ENCODE results near the gene BGLAP. TPM values are rescaled to one million over a fixed set of nuclear protein-coding genes. Genes with fewer than 3 reads are reported as not detected.

Gene BGLAP
- total RNA-seq, 1 experiment from 2014 or later, result 1.4 TPM

- TF ChIP-seq SIN3A (IDR thresholded peaks at IDR 0.05; ENCODE audit: low read depth), result peak; percentile 11; the same call in 1 of the 2 replicates
These were observed 48.3 kb upstream of the BGLAP start, which contains the start of gene SLC25A44 (continued) for GRCh38 chr1:156193488-156194299.

- peak overlapping the region; percentile 34 for H3K27ac ChIP-seq (ENCODE audit: low read depth, low read length)
- ATAC-seq (peak; percentile 14), DNase-seq (ENCODE audit: low read depth, low spot score) (no peak)
- no peaks in the 10 kb centered on the region for H4K20me1 ChIP-seq (ENCODE audit: insufficient read depth)
- H3K9me2 ChIP-seq (ENCODE audit: insufficient read depth), result no peaks in the 10 kb centered on the region
- no peaks in the 10 kb centered on the region for H3K9me3 ChIP-seq (ENCODE audit: control insufficient read depth in 1 of 2, insufficient read depth in 1 of 2, low read depth in 1 of 2, low read length in 2 of 2)
- BruUV-seq (replicated peaks), result TSS peak; percentile 83
- peak overlapping the region; percentile 90 for H3K4me2 ChIP-seq (ENCODE audit: low read length)
- H3K79me2 ChIP-seq (ENCODE audit: insufficient read depth, low read length), result peaks cover 45% of the 10 kb centered on the region
- ChIA-PET CTCF (interaction anchor here (1.0 to 1.7 kb wide), 4 partner anchors 19 to 252 kb away, joined by 3 to 4 read pairs (median 3); partner anchors contain the start of gene PMF1), POLR2A (interaction anchor here (1.0 to 2.8 kb wide), 3 partner anchors 19 to 30 kb away, joined by 3 to 22 read pairs (median 4); partner anchors contain the start of gene PMF1), RAD21 (ENCODE audit: low non-redundant PET in 1 of 2, low total read pairs in 2 of 2, uncharacterized antibody in 2 of 2, unreplicated experiment in 2 of 2) (no interaction called here)
- peak overlapping the region; percentile 84 to 91 for H3K4me3 ChIP-seq (replicated peaks in 1 of 2; ENCODE audit: low read depth in 1 of 2, low read length in 2 of 2)
- no peak for TF ChIP-seq ZFX (IDR thresholded peaks at IDR 0.05)
- intact Hi-C loops (cut with micrococcal nuclease), result no loop called here
- 0 out of 4 replicates have a peak, but pooled peaks cover 0 to under 1% of the 10 kb centered on the region in 2 experiments for H3K36me3 ChIP-seq (ENCODE audit: control insufficient read depth in 1 of 2, insufficient read depth in 2 of 2, low read length in 2 of 2)
- no peak overlapping the region for H2AFZ ChIP-seq (ENCODE audit: low read depth, low read length, poor library complexity, severe bottlenecking)
- no peaks in the 10 kb centered on the region for H3K27me3 ChIP-seq (ENCODE audit: insufficient read depth, low read length)
- peak overlapping the region; percentile 67 for H3K9ac ChIP-seq (ENCODE audit: low read length)
- H3K4me1 ChIP-seq (ENCODE audit: control insufficient read depth in 1 of 2, insufficient read depth in 2 of 2, low read length in 2 of 2), result peaks cover 8 to 20% of the 10 kb centered on the region in 2 experiments
These were observed 47.7 kb upstream of the BGLAP start for GRCh38 chr1:156194300-156194652.

- Histone ChIP-seq H3K9me3 (ENCODE audit: control insufficient read depth in 1 of 2, insufficient read depth in 1 of 2, low read depth in 1 of 2, low read length in 2 of 2) (no peaks in the 10 kb centered on the region), H2AFZ (ENCODE audit: low read depth, low read length, poor library complexity, severe bottlenecking) (no peak overlapping the region), H3K36me3 (ENCODE audit: control insufficient read depth in 1 of 2, insufficient read depth in 2 of 2, low read length in 2 of 2) (0 out of 4 replicates have a peak, but pooled peaks cover 0 to 8% of the 10 kb centered on the region in 2 experiments), H3K9me2 (ENCODE audit: insufficient read depth) (no peaks in the 10 kb centered on the region), H3K4me1 (ENCODE audit: control insufficient read depth in 1 of 2, insufficient read depth in 2 of 2, low read length in 2 of 2) (peaks cover 8 to 20% of the 10 kb centered on the region in 2 experiments), H3K9ac (ENCODE audit: low read length) (no peak overlapping the region), H3K4me3 (replicated peaks in 1 of 2; ENCODE audit: low read depth in 1 of 2, low read length in 2 of 2) (no peak overlapping the region), H3K79me2 (ENCODE audit: insufficient read depth, low read length) (peaks cover 46% of the 10 kb centered on the region), H3K27me3 (ENCODE audit: insufficient read depth, low read length) (no peaks in the 10 kb centered on the region), H3K4me2 (ENCODE audit: low read length) (no peak overlapping the region), H3K27ac (ENCODE audit: low read depth, low read length) (no peak overlapping the region), H4K20me1 (ENCODE audit: insufficient read depth) (no peaks in the 10 kb centered on the region)
- no TSS peak for BruUV-seq (replicated peaks)
- POLR2A ChIA-PET, result interaction anchor here (6.3 kb wide), 1 partner anchor 17 kb away, joined by 21 read pairs; the partner anchor contains the start of gene PMF1
- CTCF ChIA-PET, result no interaction called here
- DNase-seq (ENCODE audit: low read depth, low spot score) (no peak), ATAC-seq (no peak)
- intact Hi-C loops (cut with micrococcal nuclease), result no loop called here
- RAD21 ChIA-PET (ENCODE audit: low non-redundant PET in 1 of 2, low total read pairs in 2 of 2, uncharacterized antibody in 2 of 2, unreplicated experiment in 2 of 2), result no interaction called here
- TF ChIP-seq RAD21 (IDR thresholded peaks at IDR 0.05; ENCODE audit: low read depth) (no peak), FOSL1 (IDR thresholded peaks at IDR 0.05; ENCODE audit: low read depth) (no peak), REST (IDR thresholded peaks at IDR 0.05; ENCODE audit: low read depth) (no peak), YY1 (IDR thresholded peaks at IDR 0.05; ENCODE audit: extremely low read depth, insufficient replicate concordance, low read depth, low read length) (no peak), ELF1 (IDR thresholded peaks at IDR 0.05; ENCODE audit: borderline replicate concordance, low read depth) (no peak), MAX (IDR thresholded peaks at IDR 0.05) (no peak), CTCF (IDR thresholded peaks at IDR 0.05 in 2 of 3, conservative IDR thresholded peaks at IDR 0.05 in 1 of 3; ENCODE audit: borderline replicate concordance in 1 of 3, insufficient read depth in 1 of 3, low read depth in 2 of 3, low read length in 2 of 3) (no peak), EGR1 (IDR thresholded peaks at IDR 0.05; ENCODE audit: low read depth) (no peak)
These were observed 46.1 kb upstream of the BGLAP start for GRCh38 chr1:156195853-156196252.
